ENCODE measurements around the gene SLC35F1. TPM values are rescaled to one million over a fixed set of nuclear protein-coding genes. Genes with fewer than 3 reads are reported as not detected.
A peak's percentile ranks its signal among the peaks of the same experiment; 100 is the strongest.

Gene SLC35F1
- total and polyA plus RNA-seq, 10 of the 15 experiments (the other 5 are each of a cell fraction or from before 2014, with no cell fraction given), result 0.01 TPM; not detected in 9

- in situ Hi-C loops (cut with MboI), result loop anchor here (10.0 kb wide), 3 partner anchors 265 to 505 kb away; partner anchors contain the start of gene PLN
- ChIA-PET SMC1A (ENCODE audit: uncharacterized antibody, unreplicated experiment) (interaction anchor here (0.5 to 0.6 kb wide), 2 partner anchors 9 to 231 kb away, joined by 3 read pairs; no protein-coding TSS in a partner anchor), POLR2A (no interaction called here), CTCF (interaction anchor here (1.3 kb wide), 1 partner anchor 12 kb away, joined by 3 read pairs; no protein-coding TSS in a partner anchor), RAD21 (ENCODE audit: unreplicated experiment) (no interaction called here)
- peak; percentile 45 for DNase-seq (ENCODE audit: low read depth, low spot score)
- peak; percentile 90 for FAIRE-seq
- BruUV-seq (replicated peaks), result no TSS peak
- intact Hi-C loops (cut with micrococcal nuclease; ENCODE audit: unreplicated experiment), result loop anchor here (5.0 kb wide), 3 partner anchors 438 to 832 kb away; no protein-coding TSS in a partner anchor
- no peak overlapping the region for H3K27ac ChIP-seq (ENCODE audit: control insufficient read depth, insufficient read depth)
- H3K27me3 ChIP-seq (replicated peaks in 1 of 2; ENCODE audit: control insufficient read depth in 2 of 2, insufficient read depth in 2 of 2, low read length in 1 of 2), result peaks cover 0 to 8% of the 10 kb centered on the region in 2 experiments; a peak in 3 of 4 replicates
- H4K20me1 ChIP-seq (ENCODE audit: control insufficient read depth, insufficient read depth), result no peaks in the 10 kb centered on the region
- H3K36me3 ChIP-seq (ENCODE audit: control insufficient read depth in 2 of 2, insufficient read depth in 2 of 2, low read length in 1 of 2), result no peaks in the 10 kb centered on the region
- H3K4me2 ChIP-seq (ENCODE audit: control insufficient read depth, insufficient read depth), result no peak overlapping the region
- no peak overlapping the region for H3K9ac ChIP-seq (ENCODE audit: control insufficient read depth, insufficient read depth, low read length)
- ATAC-seq, result peak; percentile 98
- H3K4me3 ChIP-seq, result no peak overlapping the region
- peaks cover 8% of the 10 kb centered on the region for H3K4me1 ChIP-seq (ENCODE audit: control insufficient read depth, insufficient read depth, low read length)
- WGBS (ENCODE audit: insufficient coverage, insufficient replicate concordance, low lambda C conversion rate, missing lambda C conversion rate), result 6% methylated on average over 2 of the region's 2 CpGs
- H3K9me3 ChIP-seq (replicated peaks; ENCODE audit: control insufficient read depth, insufficient read depth, low read length), result no peaks in the 10 kb centered on the region
- H2AFZ ChIP-seq (ENCODE audit: control insufficient read depth, low read depth, low read length), result no peak overlapping the region
- H3K79me2 ChIP-seq (ENCODE audit: control insufficient read depth, insufficient read depth, low read length), result no peaks in the 10 kb centered on the region
- no peak for TF ChIP-seq SREBF2 (IDR thresholded peaks at IDR 0.05; ENCODE audit: low read length)
- 0 out of 4 replicates have a peak, but pooled peaks of 1 of the 2 experiments have one; percentile 30 for TF ChIP-seq CEBPB (IDR thresholded peaks at IDR 0.05; ENCODE audit: borderline replicate concordance in 1 of 2, low read depth in 2 of 2, low read length in 2 of 2)
- no peak for TF ChIP-seq SMAD1 (IDR thresholded peaks at IDR 0.05; ENCODE audit: low read depth, partially characterized antibody)
- no peak for TF ChIP-seq KLF5 (IDR thresholded peaks at IDR 0.05; ENCODE audit: partially characterized antibody)
- no peak for TF ChIP-seq ZNF687 (IDR thresholded peaks at IDR 0.05)
- TF ChIP-seq ZNF217 (IDR thresholded peaks at IDR 0.05), result no peak
- TF ChIP-seq TCF3 (IDR thresholded peaks at IDR 0.05; ENCODE audit: borderline replicate concordance, insufficient read depth, low read depth, low read length), result 0 out of 2 replicates have a peak, but pooled peaks have one; percentile 14
- TF ChIP-seq MYC (IDR thresholded peaks at IDR 0.05; ENCODE audit: insufficient read depth, insufficient read length, insufficient replicate concordance, low read length, severe bottlenecking), result no peak
- no peak for TF ChIP-seq GATAD2B (conservative IDR thresholded peaks at IDR 0.05; ENCODE audit: low read depth)
- TF ChIP-seq BCL3 (IDR thresholded peaks at IDR 0.05; ENCODE audit: borderline replicate concordance, insufficient read depth, low read depth, low read length, poor library complexity, severe bottlenecking), result peak; percentile 39
- peak; percentile 77 for TF ChIP-seq FOXM1 (IDR thresholded peaks at IDR 0.05; ENCODE audit: low read depth, low read length)
- TF ChIP-seq CREB1 (IDR thresholded peaks at IDR 0.05; ENCODE audit: low read depth), result peak; percentile 39; the same call in 1 of the 2 replicates
- peak; percentile 52; the same call in 1 of the 2 replicates for TF ChIP-seq IKZF1 (conservative IDR thresholded peaks at IDR 0.05)
- no peak for TF ChIP-seq PML (IDR thresholded peaks at IDR 0.05; ENCODE audit: low read length)
- no peak for TF ChIP-seq YY1 (IDR thresholded peaks at IDR 0.05; ENCODE audit: low read depth, low read length)
- TF ChIP-seq RUNX3 (IDR thresholded peaks at IDR 0.05; ENCODE audit: low read length), result peak; percentile 99
- TF ChIP-seq BCL11A (IDR thresholded peaks at IDR 0.05; ENCODE audit: low read depth, low read length), result peak; percentile 55; the same call in 1 of the 2 replicates
- no peak for TF ChIP-seq SP1 (IDR thresholded peaks at IDR 0.05; ENCODE audit: low read depth, low read length)
- peak; percentile 83 to 85 for TF ChIP-seq IKZF2 (IDR thresholded peaks at IDR 0.05)
Observed at GRCh38 chr6:118280210-118280609, 373.1 kb downstream of the SLC35F1 start.
